HEK293T (cell line): ENCODE results near the gene PDLIM1.

Experiments used
- CTCF ChIA-PET: fragments of 350-600 bp; formaldehyde crosslinking; extraction: SDS; loops from one replicate; lab custom pipeline; 2021; ENCODE audit warnings: antibody characterized with exemption, inconsistent platforms; lab: Yijun Ruan, JAX
- POLR2A ChIA-PET: fragments of 350-600 bp; formaldehyde crosslinking; extraction: SDS; loops from one replicate; lab custom pipeline; 2020; ENCODE audit warnings: antibody characterized with exemption, inconsistent platforms; lab: Yijun Ruan, JAX
- DNase-seq: peaks from one replicate; pipeline ENCODE4 v3.0.0; 2012; ENCODE audit warnings: mixed read lengths; ENCODE audit errors: extremely low spot score
- ARNT ChIP-seq: fragments of 450-650 bp; IDR thresholded peaks from 2 replicates; pipeline ENCODE4 v1.6.1; 2017; ENCODE audit warnings: mild to moderate bottlenecking
- BHLHE40 ChIP-seq: fragments of 450-650 bp; IDR thresholded peaks from 2 replicates; pipeline ENCODE4 v1.6.1; 2016; ENCODE audit warnings: mild to moderate bottlenecking, moderate library complexity, borderline replicate concordance
- CTBP1 ChIP-seq: fragments of 450-650 bp; IDR thresholded peaks from 2 replicates; pipeline ENCODE4 v1.6.1; 2016; ENCODE audit warnings: borderline replicate concordance
- ELF4 ChIP-seq: fragments of 450-650 bp; IDR thresholded peaks from 2 replicates; pipeline ENCODE4 v1.6.1; 2017; ENCODE audit warnings: antibody characterized with exemption
- FOXA1 ChIP-seq: fragments of 450-650 bp; IDR thresholded peaks from 2 replicates; pipeline ENCODE4 v1.6.1; 2016; ENCODE audit warnings: mild to moderate bottlenecking
- FOXK2 ChIP-seq: fragments of 450-650 bp; IDR thresholded peaks from 2 replicates; pipeline ENCODE4 v1.6.1; 2016; ENCODE audit warnings: mild to moderate bottlenecking
- FOXM1 ChIP-seq: fragments of 450-650 bp; IDR thresholded peaks from 2 replicates; pipeline ENCODE4 v1.6.1; 2017; ENCODE audit warnings: mild to moderate bottlenecking, borderline replicate concordance
- HDGF ChIP-seq: fragments of 450-650 bp; IDR thresholded peaks from 2 replicates; pipeline ENCODE4 v1.6.1; 2017; ENCODE audit warnings: antibody characterized with exemption, borderline replicate concordance
- L3MBTL2 ChIP-seq: fragments of 450-650 bp; conservative IDR thresholded peaks from 2 replicates; pipeline ENCODE4 v1.6.1; 2016; ENCODE audit warnings: mild to moderate bottlenecking
- LEF1 ChIP-seq: fragments of 450-650 bp; IDR thresholded peaks from 2 replicates; pipeline ENCODE4 v1.6.1; 2017; ENCODE audit warnings: mild to moderate bottlenecking, borderline replicate concordance
- NFRKB ChIP-seq: fragments of 450-650 bp; IDR thresholded peaks from 2 replicates; pipeline ENCODE4 v1.6.1; 2016; ENCODE audit warnings: mild to moderate bottlenecking, moderate library complexity
- PKNOX1 ChIP-seq: fragments of 450-650 bp; IDR thresholded peaks from 2 replicates; pipeline ENCODE4 v1.6.1; 2016
- SP1 ChIP-seq: fragments of 450-650 bp; IDR thresholded peaks from 2 replicates; pipeline ENCODE4 v1.6.1; 2017
- SUZ12 ChIP-seq: fragments of 450-650 bp; IDR thresholded peaks from 2 replicates; pipeline ENCODE4 v1.6.1; 2016; ENCODE audit warnings: mild to moderate bottlenecking
- TARDBP ChIP-seq: fragments of 450-650 bp; IDR thresholded peaks from 2 replicates; pipeline ENCODE4 v1.6.1; 2016
- ZNF384 ChIP-seq: fragments of 450-650 bp; IDR thresholded peaks from 2 replicates; pipeline ENCODE4 v1.6.1; 2016

PDLIM1 gene

GRCh38 chr10:95312257-95312656 is 21.5 kb upstream of the PDLIM1 start:
- CTCF ChIA-PET = no interaction called here
- no peak for TF ChIP-seq FOXA1
- POLR2A ChIA-PET = no interaction called here
- DNase-seq = no peak

- ChIA-PET CTCF (no interaction called here), POLR2A (no interaction called here)
- DNase-seq = no peak
- no peak for TF ChIP-seq ZNF384
- TF ChIP-seq HDGF = no peak
- no peak for TF ChIP-seq FOXM1
- no peak for TF ChIP-seq FOXA1
- TF ChIP-seq FOXK2 = no peak
- TF ChIP-seq ARNT = no peak
- TF ChIP-seq L3MBTL2 = no peak
- TF ChIP-seq LEF1 = no peak
Observed at GRCh38 chr10:95309958-95310357, 19.2 kb upstream of the PDLIM1 start.

- peak; percentile 28 for DNase-seq
- ChIA-PET POLR2A (interaction anchor here (0.6 to 0.7 kb wide), 2 partner anchors 17 to 65 kb away, joined by 3 read pairs; partner anchors contain the start of gene PDLIM1), CTCF (interaction anchor here (0.6 to 1.2 kb wide), 3 partner anchors 12 to 62 kb away, joined by 3 to 7 read pairs (median 3); no protein-coding TSS in a partner anchor)
- no peak for TF ChIP-seq BHLHE40
- TF ChIP-seq TARDBP = no peak
- TF ChIP-seq CTBP1 = no peak
- TF ChIP-seq SP1 = no peak
- no peak for TF ChIP-seq HDGF
- TF ChIP-seq NFRKB = no peak
- no peak for TF ChIP-seq SUZ12
- TF ChIP-seq ZNF384 = no peak
- TF ChIP-seq LEF1 = no peak
Observed at GRCh38 chr10:95308389-95309302, 17.8 kb upstream of the PDLIM1 start.

GRCh38 chr10:95306851-95307250 is 16.0 kb upstream of the PDLIM1 start:
- no peak for DNase-seq
- CTCF ChIA-PET = no interaction called here
- TF ChIP-seq TARDBP (no peak), BHLHE40 (no peak), FOXA1 (no peak), CTBP1 (no peak), SP1 (no peak), SUZ12 (no peak), L3MBTL2 (no peak)
- POLR2A ChIA-PET = no interaction called here

- ChIA-PET CTCF (no interaction called here), POLR2A (no interaction called here)
- no peak for DNase-seq
- TF ChIP-seq TARDBP (no peak), LEF1 (no peak), SP1 (no peak), HDGF (no peak), FOXM1 (no peak), FOXA1 (no peak), CTBP1 (no peak)
Observed at GRCh38 chr10:95306318-95306650, 15.5 kb upstream of the PDLIM1 start.

GRCh38 chr10:95305606-95306317 is 15.0 kb upstream of the PDLIM1 start:
- POLR2A ChIA-PET = no interaction called here
- no peak for TF ChIP-seq ARNT
- CTCF ChIA-PET = no interaction called here
- DNase-seq = no peak

- DNase-seq = no peak
- ChIA-PET CTCF (no interaction called here), POLR2A (no interaction called here)
- TF ChIP-seq FOXK2 = no peak
- no peak for TF ChIP-seq FOXM1
- no peak for TF ChIP-seq SP1
- no peak for TF ChIP-seq CTBP1
- no peak for TF ChIP-seq PKNOX1
- no peak for TF ChIP-seq LEF1
- TF ChIP-seq FOXA1 = no peak
- no peak for TF ChIP-seq L3MBTL2
- TF ChIP-seq TARDBP = no peak
- no peak for TF ChIP-seq ELF4
Observed at GRCh38 chr10:95304976-95305375, 14.2 kb upstream of the PDLIM1 start.

GRCh38 chr10:95304463-95304862 is 13.7 kb upstream of the PDLIM1 start:
- POLR2A ChIA-PET = no interaction called here
- CTCF ChIA-PET = interaction anchor here (0.6 kb wide), 1 partner anchor 28 kb away, joined by 3 read pairs; no protein-coding TSS in a partner anchor
- TF ChIP-seq LEF1 = no peak
- TF ChIP-seq PKNOX1 = no peak
- no peak for TF ChIP-seq FOXA1
- TF ChIP-seq CTBP1 = no peak
- TF ChIP-seq NFRKB = no peak
- no peak for TF ChIP-seq L3MBTL2
- no peak for TF ChIP-seq ZNF384
- TF ChIP-seq HDGF = no peak
- no peak for TF ChIP-seq SUZ12
- TF ChIP-seq TARDBP = no peak
- no peak for TF ChIP-seq FOXM1
- TF ChIP-seq SP1 = no peak
- TF ChIP-seq ELF4 = no peak
- TF ChIP-seq BHLHE40 = no peak
- TF ChIP-seq FOXK2 = no peak

More at GRCh38 chr10:95304463-95304862, 13.7 kb upstream of the PDLIM1 start:
- DNase-seq = no peak
